AG20443 (cell line): ENCODE measurements around the gene ZNF76.

Source experiments
- DNase-seq: peaks from one replicate; pipeline ENCODE4 v3.0.0; 2012; ENCODE audit warnings: low spot score, mixed read lengths

ZNF76 gene

DNA sequence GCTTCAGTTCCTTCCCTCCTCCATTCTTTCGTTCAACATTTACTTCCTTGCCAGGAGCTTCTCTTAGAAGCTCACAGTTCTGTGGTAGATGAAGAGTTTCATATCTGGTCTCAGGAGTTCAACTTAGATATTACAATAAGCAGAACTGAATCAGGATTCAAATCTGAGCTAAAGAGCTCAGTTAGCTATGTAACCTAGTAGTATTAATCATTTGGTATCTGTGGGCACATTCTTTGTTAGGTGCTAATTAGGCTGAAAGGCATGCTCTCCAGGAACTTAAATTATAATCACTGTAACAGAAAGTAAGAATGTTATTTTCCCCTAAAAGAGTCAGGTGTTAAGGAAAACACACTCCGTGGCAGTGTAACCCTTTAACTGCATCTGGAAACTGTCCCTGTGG is 8.4 kb downstream of the ZNF76 start:
- no peak for DNase-seq

DNA sequence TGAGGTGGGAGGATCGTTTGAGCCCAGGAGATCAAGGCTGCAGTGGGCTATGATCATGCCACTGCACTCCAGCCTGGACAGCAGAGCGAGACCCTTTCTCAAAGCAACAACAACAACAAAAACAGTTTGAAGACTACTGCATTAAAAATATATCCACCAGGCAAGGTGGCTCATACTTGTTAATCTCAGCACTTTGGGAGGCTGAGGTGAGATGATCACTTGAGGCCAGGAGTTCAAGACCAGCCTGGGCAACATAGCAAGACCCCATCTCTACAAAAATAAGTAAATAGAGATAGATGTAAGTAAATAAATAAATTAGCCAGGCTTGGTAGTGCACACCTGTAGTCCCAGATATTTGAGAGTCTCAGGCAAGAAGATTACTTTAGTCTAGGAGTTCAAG is 12.5 kb downstream of the ZNF76 start:
- DNase-seq, result no peak

DNA sequence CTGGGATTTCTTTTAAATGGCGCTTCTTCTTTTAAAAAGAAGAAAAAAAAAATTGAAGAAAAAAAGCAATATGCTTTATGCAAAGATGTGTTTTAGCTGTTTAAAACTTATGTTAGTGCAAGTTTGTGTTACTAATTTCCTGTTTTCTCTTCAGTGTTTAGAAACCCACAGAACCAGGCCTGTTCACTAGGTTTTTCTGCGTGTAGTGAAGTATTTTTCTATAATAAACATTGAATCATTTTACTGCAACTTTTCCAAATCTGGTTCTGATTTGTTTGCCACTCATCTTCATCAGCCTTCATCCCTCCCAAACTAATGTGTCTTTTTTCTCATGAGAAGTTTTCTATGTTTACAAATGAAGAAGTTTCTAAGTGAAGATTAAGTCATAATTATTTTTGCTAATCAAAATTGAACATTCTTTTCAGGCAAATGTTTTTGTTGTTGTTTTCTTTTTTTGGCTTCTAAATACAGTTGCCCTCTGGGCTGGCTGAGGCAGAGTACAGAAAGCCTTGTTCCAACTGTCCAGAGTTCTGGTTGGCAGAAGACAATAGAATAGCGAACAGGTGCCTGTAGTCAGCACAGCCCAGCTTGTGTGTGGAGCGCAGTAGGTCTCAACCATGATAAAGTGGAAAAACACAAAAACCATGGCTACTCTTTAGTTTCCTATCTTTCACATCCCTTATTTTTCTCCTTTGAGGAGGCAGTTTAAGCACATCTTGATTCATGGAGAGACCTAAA is 14.5 kb downstream of the ZNF76 start:
- no peak for DNase-seq

DNA sequence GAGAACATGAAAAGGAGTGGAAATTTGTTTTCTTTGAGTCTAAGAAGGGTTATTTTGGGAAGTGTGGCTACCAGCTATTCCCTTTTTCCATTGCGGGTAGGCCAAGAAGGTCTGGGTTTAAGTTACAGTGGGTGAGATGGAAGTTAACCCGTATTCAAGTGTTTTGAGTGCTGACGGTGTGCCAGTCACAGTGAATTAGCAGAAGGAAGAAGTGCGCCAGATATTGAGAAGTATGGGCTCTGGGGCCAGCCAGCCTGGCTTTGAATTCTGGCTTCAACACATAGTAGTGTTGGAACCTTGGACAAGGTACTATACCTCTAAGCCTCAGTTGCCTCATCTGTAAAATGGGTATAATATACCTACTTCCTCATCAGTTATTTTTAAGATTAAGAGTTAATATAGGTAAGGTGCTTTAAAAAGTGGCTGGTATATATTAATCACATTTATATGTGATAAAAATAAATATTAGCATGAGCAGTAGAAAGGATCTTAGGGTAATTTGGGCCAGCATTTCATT is 16.3 kb downstream of the ZNF76 start:
- DNase-seq, result no peak

DNA sequence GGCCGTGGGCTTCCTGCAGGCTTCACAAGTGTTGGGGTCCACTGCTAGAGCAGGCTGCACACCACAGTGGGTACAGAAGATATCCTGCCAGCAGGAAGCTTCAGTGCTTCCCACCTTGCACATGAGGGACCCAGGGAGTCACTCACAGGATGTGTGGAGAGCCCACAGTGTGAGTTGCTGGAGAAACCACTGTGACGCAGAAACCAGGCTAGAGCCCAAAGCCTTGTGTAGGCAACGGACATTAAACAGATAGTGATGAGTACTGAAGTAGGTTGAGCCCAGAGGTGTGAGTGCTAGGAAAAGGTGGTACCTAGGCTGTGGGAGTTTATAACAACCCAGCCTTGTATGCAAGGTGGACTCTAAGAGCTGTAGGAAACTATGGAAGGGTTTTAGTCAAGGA is 19.2 kb downstream of the ZNF76 start:
- no peak for DNase-seq

DNA sequence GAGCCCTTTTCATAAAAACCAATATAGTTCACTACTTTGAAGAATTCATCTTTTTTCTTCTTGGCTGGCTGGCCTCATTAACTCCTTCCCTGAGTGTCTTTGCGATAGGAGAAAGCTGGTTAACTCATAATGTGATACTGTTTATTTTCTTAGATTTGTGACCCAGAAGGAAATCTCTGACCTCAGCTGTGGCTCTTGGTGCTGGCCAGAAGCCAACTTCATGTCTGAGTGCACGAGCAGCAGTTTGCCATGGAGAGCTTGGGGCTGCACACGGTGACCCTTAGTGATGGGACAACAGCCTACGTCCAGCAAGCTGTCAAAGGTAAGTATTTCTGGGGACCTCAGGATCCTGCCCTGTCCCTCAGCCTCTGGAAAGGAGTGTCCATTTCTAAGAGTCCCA is 21.4 kb downstream of the ZNF76 start:
- no peak for DNase-seq

DNA sequence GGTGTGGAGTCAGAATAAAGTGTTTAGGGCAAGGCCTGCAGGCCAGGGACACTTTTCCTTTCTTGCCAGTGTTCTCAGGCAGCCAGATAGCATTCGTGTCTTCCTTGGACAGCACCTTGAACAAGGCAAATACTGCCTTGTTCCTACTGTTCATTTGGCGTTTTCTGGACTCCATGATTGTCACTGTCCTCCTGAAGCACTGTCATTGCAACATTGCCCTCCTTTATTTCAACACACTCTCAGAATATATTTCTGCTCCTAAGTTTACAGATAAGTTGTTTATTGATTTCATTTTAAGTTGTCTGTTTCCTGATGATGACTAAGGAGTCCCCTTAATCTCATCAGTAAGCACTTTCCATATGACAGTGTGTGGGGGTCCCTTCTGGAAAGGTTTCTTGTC is 22.9 kb downstream of the ZNF76 start:
- no peak for DNase-seq

DNA sequence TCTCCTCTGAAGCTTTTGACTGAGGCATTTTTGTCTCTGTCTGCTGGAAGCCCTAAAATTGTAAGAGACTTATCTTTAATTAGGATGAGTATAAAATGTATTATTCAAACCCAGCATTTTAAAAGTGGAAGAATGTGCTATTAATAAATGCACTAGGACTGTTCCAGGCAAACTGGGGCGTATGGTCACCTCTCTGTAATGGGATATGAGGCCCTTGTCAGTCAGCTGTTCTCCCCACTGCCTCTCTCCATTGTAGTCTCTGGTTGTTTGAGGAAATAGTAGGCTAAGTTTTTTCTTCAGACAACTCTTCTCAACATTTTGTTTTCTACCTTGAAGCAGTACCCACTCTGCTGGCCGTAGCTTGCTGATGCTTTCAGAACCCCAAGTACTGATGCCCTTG is 23.8 kb downstream of the ZNF76 start:
- DNase-seq, result no peak

DNA sequence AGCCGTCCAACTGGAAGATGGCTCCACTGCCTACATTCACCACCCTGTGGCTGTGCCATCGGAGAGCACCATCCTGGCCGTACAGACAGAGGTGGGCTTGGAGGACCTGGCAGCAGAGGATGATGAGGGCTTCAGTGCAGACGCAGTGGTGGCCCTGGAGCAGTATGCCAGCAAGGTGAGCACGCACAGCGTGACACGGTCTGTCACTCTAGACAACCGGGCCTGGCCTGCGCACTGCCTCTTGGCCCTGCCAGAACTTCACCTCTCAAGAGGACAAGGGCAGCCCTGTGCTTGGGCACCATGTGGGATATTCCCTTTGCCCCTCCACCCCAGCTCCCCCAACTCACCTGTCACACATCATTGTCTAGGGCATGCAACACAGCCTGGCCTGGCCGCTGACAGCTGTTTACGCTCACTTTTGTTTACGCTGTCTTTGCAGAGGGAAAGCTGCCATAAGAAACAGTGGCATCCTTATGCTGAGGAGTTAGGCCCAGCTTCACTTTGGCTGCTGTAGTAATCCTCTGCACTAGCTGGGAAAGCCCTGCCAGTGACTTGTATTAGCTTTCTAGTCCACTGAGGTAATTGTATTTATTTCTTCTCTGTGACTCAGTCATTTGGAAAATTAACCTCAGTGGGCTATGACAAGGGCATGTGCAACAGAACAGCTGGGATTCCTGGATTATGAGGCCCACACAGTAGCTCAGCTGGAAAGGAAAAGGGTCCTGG is 28.3 kb downstream of the ZNF76 start:
- DNase-seq, result peak; percentile 49

DNA sequence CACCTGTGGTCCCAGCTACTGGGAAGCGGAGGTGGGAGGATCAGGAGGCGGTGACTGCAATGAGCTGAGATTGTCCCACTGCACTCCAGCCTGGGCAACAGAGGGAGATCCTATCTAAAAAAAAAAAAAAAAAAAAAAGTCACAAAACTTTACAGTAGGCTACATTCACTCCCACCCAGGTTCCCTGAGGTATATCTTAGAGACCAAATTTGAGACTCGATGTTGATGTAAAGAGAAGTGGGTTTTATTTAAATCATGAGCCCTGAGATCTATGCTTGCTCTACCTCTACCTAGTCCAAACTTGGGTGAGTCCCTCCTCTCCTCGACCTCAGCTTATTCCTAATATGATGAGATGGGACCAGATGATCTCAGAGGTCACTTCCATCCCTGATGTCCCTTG is 29.3 kb downstream of the ZNF76 start:
- DNase-seq, result no peak

DNA sequence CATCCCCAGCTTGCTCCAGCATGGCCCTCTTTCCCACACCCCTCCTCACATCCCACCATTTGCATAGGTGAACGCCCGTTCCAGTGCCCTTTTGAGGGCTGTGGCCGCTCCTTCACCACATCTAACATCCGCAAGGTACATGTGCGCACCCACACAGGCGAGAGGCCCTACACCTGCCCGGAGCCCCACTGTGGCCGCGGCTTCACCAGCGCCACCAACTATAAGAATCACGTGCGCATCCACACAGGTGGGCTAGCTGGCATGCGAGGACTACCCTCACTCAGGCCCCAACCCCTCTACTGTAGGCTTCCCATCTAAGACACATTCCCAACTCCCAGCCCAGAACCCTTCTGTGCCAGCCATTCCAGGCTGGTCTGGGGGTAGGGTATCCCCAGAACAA is 32.0 kb downstream of the ZNF76 start:
- DNase-seq, result no peak

DNA sequence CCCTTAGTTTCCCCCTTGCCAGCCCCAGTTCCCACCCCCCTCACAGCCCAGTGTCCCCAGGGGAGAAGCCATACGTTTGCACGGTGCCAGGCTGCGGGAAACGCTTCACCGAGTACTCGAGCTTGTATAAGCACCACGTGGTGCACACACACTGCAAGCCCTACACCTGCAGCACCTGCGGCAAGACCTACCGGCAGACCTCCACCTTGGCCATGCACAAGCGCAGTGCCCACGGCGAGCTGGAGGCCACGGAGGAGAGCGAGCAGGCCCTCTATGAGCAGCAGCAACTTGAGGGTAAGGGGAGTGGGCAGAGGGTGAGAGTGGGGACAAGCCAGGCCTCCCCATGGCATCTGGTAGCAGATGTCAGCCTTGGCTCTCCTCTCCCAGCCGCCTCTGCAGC is 33.0 kb downstream of the ZNF76 start:
- DNase-seq, result no peak

DNA sequence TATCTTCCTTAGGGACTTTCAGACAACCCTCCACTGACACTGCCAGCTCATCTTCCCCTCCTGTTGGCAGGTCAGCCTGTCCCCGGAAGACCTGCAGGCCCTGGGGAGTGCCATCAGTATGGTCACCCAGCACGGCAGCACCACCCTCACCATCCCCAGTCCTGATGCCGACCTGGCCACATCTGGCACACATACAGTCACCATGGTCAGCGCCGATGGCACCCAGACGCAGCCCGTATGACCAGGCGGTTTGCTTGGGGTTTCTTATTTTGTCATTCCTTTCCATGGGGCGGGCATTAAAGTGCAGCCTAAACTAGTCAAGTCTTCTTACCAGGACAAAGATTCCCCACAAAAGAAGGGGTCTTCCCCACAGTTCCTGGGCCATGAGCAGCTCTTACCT is 34.1 kb downstream of the ZNF76 start:
- DNase-seq, result no peak

DNA sequence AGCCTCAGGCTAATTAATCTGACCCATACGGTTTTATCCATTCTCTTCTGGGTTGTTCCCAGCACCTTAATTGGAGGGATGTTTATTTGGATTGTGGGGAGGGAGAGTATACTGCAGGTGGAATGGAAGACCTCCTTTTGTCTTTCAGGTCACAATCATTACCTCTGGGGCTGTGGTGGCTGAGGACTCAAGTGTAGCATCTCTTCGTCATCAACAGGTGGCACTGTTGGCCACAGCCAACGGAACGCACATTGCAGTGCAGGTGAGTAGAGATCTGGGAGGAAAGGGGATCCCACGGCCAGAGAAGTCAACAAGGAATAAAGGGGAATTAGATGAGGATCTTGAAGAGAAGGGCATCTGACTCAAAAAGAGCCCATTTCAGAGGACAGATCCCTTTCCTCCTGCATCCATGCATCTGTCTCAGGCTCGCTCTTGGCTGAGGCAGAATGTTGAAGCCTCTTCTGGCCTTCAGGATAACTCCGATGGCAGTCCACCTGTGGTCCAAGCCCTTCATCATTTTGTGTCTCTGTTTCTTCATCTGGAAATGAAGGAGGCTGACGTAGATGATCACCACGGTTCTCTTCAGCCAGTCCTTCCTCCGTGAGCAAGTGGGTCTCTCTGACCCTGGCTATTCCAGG is 34.9 kb downstream of the ZNF76 start:
- peak; percentile 70 for DNase-seq

DNA sequence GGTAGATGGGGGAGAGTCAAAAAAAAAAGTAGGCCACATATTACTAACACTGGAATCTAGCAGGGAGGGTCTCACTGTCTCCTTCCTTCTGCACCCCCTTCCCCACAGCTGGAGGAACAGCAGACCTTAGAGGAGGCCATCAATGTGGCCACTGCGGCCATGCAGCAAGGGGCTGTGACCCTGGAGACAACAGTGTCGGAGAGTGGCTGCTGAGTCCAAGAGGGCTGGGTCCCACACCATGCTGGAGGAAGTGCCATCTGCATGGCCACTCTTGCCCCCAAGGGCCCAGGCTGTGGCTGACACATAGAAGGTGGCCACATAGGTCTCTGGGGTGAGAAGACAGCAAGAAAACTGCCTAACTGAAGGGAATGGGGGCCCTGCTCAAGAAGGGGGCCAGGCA is 35.5 kb downstream of the ZNF76 start:
- DNase-seq, result no peak

DNA sequence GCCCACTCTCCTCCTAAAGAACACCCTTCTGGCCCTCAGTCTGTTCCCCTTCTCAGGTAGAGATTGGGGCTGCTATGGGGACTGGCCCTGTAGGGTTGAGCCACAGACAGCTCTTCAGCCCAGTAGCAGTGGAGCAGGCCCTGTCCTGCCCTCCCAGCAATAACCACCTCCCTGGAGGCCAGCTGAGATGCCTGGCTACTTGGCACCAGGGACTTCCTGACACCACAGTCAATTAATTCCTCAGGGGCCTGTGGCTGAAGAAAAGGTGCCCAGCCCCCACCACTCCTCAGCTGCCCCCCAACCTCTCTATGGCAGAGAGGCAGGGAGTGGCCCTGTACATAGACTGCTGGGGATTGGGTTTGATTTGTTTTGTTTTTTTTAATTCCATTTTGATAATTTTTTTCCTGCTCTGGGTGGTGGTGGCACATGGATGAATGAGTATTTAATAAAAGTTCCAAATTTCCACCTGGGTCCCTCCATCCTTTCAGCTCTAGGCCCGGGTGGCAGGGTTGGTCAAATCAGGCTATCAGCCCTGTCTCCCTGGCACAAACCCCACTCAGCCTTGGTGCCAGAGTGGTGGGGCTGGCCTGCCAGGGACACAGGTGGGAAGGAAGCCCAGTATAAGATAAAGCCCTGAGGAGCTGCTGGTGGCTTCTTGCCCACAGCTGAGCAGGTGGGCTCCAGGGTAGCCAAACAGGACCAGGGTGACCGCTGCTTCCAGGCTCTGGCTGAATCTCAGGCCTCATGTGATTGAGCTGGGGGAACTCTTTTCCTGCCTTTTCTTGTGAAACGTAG is 36.2 kb downstream of the ZNF76 start:
- no peak for DNase-seq

DNA sequence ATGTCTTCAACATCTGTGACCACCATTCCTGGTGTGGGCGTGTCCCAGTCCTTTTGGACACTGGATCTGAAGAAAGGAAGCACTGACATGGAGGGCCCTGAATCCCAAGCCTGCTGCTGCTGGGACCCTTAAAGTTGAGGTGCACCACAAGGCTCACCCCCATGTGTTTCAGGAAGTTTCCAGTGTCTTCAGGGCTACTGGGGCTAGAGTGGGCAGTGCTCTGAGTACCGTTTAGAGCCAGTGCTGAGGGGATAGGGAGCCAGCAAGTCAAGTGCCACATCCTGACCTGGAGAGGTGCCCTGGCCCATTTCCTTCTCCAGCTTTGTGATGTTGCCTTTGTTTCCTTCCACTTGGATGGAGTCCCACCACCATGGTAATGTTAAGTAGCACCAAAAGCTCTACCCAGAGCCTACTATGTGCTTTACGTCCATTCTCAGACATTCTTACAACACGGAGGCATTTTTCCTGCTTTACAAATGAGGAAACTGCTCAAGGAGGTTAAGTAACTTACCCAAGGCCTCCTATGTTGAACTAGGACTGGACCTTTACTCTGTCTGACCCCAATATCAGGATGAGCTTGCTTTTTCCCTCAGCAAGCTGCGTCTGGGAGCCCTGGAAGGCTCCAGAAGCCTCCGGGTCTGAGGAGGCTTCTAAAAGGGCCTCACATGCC is 37.5 kb downstream of the ZNF76 start:
- no peak for DNase-seq

DNA sequence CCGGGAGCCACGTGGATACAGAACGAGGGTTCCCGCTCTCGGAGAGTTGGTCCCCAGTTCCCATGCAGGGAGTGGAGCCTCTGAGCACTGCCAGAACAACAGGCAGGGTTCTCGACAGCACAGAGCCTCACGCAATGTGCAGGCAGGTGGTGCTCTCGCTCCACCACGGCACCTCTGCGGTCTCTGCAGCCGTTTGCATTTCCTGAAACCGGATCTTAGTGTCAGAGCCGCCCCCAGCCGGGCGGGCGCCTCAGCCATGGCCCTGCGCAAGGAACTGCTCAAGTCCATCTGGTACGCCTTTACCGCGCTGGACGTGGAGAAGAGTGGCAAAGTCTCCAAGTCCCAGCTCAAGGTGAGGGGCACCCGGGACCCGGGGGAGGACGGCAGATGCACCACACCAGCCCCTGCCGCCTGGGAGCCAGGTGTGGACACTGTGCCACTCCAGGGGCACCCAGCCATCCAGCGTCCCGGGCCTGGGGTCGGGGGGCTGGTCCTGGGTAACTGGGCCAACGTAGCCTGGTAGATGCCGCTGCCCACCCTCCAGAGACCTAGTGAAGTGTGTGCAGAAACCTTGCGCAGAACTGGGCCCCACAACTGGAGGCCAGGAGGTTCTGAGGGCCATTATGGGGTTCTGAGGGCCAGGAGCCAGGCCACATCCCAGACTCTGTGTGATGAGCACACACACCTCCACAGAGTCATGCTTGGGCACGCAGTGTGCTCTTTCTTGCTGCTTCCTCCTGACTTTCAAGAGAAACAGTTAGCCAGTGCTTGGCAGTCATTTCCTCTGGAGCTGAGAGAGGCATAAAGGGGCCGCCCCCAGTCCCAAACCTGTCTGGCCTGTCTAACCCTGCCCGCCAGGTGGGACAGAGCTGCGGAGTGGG is 38.3 kb downstream of the ZNF76 start, which contains the start of gene DEF6:
DEF6 (plus strand) TSS at position 218 of the 881 bp plus-strand sequence; CDS start at position 257, 39 bp downstream.
- peak; percentile 74 for DNase-seq

DNA sequence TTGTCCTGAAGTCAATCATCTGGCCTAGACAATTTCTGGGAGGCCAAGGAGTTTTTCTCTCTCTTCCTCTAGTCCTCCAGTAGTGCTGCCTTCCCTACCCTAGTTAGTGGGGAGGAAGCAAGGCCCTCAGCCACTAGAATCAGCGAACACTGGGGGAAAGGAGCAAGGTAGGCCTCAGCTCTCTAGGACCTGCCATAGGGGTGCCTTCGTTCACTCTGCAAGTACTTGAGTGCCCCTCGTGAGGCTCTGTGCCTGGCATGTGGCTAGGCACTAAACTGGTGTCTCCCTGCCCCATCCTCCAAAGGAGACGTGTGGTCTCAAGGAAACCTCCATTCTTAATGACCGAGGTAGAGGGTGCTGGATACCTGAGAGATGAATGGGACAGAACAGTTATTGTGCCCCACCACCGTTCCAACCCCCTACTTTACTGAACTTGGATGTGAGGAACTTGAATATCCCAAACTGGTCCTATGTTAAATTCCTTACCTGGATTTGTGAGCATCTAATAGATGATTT is 39.1 kb downstream of the ZNF76 start:
- DNase-seq, result no peak

DNA sequence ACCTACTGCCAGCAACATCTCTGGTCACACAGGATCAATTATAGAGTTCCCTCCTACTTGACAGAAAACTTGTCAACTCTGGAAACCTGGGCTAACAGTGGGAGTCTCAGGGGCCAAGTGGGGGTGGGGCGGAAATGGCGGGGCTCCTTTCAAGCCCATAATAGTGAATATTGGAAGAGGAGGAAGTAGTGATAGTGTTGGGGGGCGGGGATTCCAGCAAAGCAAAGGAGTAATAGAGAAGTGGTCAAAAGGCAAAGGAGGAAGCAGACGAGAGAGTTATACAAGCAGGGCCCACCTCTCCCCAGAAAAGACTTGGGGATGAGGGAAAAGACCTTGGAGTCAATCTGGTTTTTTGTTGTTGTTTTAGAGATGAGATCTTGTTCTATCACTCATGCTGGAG is 40.1 kb downstream of the ZNF76 start:
- DNase-seq, result no peak
